Measurements from ENCODE around the gene LGSN.
"Not testable (repeated sequence)": the region's sequence is repeated elsewhere in the genome, so short reads cannot be mapped to it uniquely, and the experiment has no call there.

The LGSN gene, protein sequence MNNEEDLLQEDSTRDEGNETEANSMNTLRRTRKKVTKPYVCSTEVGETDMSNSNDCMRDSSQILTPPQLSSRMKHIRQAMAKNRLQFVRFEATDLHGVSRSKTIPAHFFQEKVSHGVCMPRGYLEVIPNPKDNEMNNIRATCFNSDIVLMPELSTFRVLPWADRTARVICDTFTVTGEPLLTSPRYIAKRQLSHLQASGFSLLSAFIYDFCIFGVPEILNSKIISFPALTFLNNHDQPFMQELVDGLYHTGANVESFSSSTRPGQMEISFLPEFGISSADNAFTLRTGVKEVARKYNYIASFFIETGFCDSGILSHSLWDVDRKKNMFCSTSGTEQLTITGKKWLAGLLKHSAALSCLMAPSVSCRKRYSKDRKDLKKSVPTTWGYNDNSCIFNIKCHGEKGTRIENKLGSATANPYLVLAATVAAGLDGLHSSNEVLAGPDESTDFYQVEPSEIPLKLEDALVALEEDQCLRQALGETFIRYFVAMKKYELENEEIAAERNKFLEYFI

DNA sequence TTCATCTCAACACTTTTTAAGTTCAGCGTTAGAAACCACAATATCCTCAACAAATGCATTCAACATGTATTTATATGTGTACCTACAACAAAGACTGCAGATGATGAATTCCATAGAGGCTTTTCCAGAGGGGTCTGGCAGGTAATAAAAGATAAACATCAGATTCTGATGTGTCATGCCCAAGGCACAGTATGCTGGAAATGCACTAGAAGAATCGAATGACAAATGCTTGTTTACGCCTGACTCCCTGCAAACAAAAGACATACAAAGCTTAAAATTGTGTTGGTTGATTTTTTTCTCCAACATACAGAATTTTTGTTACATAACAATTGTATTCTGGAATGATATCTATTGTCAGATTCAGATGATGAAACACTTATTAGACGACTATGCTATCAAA lies at the start of gene LGSN:
LGSN (minus strand) TSS at position 45 of the 400 bp plus-strand sequence; CDS start at position 5, 40 bp downstream.
- no peak for DNase-seq (ENCODE audit: low read depth)

DNA sequence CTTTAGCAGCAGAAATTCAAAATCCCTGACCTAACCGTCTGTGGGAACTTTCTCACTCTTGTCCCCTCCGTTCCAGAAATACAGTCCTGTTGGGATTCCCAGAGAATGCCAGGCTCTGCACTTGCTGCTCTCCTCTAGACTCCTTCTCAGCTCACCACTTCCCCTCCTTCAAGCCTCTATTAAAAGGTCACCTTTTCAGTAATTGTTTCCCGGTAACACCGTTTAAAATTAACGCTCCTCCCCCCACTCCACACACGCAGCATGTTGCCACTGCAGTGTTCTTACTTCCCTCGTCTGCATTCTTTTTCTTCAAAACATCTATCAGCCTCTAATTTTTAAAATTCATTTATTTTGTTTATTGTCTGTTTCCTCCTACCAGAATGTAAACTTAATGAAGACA lies 48.6 kb upstream of the LGSN start:
- no peak for DNase-seq (ENCODE audit: low read depth)

DNA sequence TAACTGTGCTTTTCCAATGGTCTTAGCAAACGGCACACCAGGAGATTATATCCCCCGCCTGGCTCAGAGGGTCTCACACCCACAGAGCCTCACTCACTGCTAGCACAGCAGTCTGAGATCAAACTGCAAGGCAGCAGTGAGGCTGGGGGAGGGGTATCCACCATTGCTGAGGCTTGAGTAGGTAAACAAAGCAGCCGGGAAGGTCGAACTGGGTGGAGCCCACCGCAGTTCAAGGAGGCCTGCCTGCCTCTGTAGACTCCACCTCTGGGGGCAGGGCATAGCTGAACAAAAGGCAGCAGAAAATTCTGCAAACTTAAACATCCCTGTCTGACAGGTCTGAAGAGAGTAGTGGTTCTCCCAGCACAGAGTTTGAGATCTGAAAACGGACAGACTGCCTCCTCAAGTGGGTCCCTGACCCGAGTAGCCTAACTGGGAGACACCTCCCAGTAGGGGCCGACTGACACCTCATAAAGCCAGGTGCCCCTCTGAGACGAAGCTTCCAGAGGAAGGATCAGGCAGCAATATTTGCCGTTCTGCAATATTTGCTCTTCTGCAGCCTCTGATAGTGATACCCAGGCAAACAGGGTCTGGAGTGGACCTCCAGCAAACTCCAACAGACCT lies 42.8 kb upstream of the LGSN start:
- not testable (repeated sequence) for DNase-seq (ENCODE audit: low read depth)

DNA sequence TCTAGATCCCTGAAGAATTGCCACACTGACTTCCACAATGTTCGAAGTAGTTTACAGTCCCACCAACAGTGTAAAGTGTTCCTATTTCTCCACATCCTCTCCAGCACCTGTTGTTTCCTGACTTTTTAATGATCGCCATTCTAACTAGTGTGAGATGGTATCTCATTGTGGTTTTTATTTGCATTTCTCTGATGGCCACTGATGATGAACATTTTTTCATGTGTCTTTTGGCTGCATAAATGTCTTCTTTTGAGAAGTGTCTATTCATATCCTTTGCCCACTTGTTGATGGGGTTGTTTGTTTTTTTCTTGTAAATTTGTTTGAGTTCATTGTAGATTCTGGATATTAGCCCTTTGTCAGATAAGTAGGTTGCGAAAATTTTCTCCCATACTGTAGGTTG lies 37.6 kb upstream of the LGSN start:
- DNase-seq (ENCODE audit: low read depth): not testable (repeated sequence)

DNA sequence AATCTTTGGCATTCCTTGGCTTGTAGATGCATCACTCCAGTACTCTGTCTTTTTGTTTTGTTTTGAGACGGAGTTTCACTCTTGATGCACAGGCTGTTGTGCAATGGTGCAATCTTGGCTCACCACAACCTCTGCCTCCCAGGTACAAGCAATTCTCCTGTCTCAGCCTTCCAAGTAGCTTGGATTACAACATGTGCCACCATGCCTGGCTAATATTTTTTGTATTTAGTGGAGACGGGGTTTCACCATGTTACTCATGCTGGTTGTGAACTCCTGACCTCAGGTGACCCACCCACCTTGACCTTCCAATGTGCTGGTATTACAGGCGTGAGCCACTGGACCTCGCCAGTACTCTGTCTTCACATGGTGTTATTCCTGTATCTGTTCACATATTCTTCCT lies 35.8 kb upstream of the LGSN start:
- no peak for DNase-seq (ENCODE audit: low read depth)

DNA sequence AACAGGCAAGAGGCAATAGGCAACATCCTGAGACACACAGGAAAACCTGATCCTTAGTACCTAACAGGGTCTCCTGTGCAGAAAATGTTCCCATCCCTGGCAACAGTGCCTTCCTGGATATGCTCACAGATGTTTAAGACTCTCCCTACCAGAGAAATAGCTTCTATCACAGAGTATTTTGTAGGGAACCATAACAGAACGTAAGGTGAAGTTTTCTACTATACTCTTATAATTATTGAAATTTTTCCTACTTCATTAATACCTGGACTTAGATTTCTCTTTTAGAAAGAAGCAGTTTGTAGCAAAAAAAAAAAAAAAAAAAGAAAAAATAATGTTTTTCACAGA lies 33.5 kb upstream of the LGSN start:
- DNase-seq (ENCODE audit: low read depth): no peak

DNA sequence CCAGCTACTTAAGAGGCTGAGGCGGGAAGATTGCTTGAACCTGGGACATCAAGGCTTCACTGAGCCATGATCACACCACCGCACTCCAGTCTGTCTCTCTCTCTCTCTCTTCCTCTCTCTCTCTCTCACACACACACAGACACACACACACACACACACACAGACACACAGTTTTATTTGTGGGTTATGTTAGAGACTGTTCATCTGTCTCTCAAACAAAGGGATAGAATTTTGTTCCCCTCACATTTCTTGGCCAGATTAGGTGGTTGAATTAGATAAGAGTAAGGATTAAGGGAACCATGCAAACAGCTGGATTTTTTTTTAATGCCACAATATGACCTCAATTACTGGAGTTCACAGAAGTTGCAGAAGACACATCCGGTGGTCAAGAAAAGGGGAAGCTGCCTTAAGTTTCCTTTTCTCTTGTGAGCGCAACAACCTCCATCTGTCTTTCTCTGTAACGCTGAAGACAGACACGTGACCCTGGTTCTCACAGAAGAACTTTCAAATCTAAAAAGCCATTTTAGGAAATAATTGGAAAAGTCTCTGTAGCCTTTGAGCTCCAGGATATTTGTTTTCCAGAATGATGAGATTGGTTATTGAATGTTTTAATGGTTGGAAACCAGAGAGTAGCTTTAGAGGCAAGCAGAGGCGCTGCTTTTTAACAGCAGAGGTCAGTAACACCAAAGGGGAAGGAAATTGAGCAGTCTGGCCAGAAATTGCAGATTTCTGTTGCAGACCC lies 32.9 kb upstream of the LGSN start:
- no peak for DNase-seq (ENCODE audit: low read depth)

DNA sequence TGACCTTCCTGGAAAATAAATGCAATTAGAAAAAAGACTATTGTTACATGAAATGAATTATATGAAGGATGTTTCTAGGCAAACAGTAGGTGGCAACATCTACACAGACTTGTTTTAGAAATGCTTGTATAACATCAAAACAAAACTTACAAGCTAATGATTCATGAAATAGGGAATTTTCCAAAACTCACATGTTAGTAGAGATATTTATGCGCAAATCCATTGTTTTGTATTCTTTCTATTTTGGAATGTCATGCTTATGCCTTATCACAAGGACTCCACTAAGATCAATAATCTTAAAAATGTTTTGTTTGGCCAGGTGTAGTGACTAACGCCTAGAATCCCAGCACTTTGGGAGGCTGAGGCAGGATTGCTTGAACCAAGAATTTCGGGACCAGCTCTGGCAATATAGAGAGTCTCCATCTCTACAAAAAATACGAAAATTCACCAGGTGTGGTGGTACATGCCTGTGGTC lies 32.3 kb upstream of the LGSN start:
- no peak for DNase-seq (ENCODE audit: low read depth)

DNA sequence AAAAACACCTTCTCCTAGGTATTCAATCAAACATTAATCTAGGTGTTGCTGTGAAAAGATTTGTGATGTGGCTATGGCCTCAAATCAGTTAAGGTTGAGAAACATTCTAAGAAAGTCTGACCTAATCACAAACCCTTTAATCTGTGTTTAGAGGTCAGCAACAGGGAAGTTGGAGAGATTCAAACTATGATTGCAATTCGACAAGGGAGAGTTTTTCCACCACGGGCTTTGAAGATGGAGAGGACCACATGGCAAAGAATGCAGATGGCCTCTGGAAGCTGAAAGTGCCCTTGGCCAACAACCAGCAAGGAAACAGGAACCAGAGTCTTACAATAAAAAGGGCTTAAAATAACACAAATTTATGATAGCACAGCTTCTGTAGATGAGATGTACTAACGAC lies 29.6 kb upstream of the LGSN start:
- no peak for DNase-seq (ENCODE audit: low read depth)

DNA sequence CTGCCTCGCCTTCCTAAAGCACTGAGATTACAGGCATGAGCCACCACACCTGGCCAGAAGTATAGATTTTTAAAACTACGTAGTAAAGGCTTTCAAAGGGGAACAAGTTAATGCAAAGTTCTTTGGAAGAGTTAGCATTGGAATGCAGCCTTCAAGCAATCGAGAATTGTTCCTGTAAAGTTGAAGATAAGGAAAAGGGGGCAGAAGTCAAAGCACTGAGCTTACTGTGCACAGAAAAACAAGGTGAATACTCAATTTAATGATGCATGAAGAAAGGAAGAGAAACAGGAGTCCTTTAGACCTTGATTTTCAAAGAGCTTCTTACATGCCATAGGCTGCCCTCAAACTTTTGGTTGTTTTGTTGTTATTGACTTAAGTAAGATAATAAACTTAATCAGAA lies 29.1 kb upstream of the LGSN start:
- DNase-seq (ENCODE audit: low read depth): no peak

DNA sequence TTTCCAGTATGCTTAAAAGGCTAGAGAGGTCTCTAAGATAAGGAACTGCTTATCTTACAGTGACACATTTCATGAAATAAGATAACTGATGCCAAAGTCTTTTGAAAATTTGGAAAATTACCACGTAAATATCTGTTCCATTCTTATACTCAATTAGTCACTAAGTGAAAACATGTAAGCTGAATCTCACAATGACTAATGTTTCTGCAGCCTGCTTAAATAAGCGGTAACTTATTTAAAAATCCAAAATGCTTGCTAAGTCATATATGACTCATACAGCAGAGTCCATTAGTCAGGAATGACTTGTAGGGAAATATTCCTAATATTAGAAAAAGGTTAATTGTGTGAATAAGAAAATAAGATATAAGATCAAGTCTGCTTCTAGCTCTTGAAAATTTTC lies 27.8 kb upstream of the LGSN start:
- DNase-seq (ENCODE audit: low read depth): no peak

DNA sequence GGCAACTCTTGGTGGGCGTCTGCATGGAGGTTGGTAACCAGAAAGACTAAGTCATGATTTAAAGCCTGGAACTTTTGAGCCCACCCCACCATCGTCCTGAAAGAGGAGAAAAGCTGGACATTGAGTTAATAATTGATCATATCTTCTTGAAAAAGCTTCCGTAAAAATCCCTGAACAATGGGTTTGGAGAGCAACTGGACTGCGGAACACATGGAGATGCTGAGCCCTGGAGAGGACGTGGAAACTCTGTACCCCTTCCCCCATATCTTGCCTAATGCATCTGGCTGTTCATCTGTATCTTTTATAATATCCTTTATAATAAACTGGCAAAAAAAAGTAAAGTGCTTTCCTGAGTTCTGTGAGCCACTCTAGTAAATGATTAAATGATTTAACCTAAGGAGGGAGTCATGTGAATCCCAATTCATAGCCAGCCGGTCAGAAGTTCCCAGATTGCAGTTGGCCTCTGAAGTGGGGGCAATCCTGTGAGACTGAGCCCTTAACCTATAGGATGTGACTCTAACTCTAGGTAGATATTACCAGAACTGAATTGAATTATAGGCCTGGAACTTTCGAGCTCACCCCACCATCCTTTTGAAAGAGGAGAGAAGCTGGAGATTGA lies 26.5 kb upstream of the LGSN start:
- DNase-seq (ENCODE audit: low read depth): no peak

DNA sequence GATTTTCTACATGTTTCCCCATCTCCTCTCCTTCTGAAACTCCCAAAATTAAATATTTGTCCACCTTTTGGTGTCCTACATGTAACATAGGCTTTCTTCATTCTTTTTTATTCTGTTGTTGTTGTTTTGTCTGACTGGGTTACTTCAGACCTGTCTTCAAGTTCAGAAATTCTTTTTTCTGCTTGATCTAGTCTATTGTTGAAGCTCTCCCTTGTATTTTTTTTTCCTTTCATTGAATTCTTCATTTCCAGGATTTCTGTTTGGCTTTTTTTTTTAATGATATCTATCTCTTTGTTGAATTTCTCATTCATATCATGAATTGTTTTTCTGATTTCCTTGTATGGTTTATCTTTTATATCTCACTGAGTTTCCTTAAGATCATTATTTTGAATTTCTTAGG lies 20.6 kb upstream of the LGSN start:
- no peak for DNase-seq (ENCODE audit: low read depth)

DNA sequence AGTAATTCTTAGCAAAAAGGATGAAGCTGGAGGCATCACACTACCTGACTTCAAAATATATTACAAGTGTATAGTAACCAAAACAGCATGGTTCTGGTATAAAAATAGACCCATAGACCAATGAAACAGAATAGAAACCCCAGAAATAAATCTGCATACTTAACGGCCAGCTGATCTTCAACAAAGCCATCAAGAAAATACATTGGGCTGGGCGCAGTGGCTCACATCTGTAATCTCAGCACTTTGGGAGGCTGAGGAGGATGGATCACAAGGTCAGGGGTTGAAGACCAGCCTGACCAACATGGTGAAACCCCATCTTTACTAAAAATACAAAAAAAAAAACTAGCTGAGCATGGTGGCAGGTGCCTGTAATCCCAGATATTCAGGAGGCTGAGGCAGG lies 14.9 kb upstream of the LGSN start:
- DNase-seq (ENCODE audit: low read depth): not testable (repeated sequence)

DNA sequence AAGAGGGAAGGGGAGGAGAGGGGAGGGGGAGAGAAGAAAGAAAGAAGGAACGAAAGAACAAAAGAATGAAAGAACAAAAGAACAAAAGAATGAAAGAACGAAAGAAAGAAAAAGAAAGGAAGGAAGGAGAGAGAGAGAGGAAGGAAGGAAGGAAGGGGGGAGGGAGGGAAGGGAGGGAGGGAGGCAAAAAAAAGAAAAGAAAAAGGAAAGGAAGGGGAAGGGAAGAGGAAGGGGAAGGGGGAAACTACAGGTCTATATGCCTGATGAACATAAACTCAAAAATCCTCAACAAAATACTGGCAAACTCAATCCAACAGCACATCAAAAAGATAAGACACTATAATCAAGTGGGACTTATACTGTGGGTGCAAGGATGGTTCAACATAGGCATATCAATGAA lies 13.7 kb upstream of the LGSN start:
- no peak for DNase-seq (ENCODE audit: low read depth)

DNA sequence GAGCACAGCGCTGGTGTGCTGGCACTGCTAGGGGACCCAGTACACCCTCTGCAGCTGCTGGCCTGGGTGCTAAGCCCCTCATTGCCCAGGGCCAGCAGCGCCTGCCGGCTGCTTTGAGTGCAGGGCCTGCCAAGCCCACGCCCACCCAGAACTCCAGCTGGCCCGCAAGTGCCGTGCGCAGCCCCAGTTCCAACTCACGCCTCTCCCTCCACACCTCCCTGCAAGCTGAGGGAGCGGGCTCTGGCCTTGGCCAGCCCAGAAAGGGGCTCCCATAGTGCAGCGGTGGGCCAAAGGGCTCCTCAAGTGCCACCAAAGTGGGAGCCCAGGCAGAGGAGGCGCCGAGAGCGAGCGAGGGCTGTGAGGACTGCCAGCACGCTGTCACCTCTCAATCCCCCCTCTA lies 6.8 kb upstream of the LGSN start:
- DNase-seq (ENCODE audit: low read depth): not testable (repeated sequence)

DNA sequence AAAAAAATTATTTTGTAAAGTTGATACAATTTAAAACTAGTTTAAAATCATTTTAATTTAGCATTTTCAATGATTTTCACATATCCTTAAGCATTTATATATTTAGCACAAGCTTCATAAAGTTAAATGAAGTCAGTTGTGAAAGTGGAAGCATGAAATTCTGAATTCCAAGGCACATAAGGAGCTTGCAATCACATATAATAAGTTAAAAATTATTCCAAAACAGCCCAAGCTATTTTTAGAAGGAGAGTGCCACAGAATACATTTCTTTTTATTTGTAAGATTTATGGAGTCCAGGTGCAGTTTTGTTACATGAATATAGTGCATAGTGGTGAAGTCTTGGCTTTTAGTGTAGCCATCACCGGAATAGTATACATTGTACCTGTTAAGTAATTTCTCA lies 3.2 kb upstream of the LGSN start:
- DNase-seq (ENCODE audit: low read depth): no peak

DNA sequence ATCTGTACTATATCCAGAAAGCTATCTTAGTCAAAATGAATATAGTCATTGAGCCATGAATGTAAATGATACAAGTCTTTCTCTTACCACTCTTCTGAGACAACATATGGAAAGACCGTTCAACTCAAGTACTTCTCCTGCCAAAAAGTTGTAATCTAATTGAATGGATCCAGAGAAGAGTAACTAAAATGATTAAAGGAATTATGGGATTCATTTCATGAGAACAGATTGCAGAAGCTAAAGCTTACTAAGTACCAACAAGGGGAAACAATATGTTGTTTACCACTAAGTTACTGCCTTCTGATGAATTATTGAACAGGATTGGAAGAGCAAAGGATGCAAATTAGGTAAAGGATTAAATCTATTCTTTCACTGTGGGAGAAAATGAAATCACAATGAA lies 2.0 kb upstream of the LGSN start:
- no peak for DNase-seq (ENCODE audit: low read depth)

DNA sequence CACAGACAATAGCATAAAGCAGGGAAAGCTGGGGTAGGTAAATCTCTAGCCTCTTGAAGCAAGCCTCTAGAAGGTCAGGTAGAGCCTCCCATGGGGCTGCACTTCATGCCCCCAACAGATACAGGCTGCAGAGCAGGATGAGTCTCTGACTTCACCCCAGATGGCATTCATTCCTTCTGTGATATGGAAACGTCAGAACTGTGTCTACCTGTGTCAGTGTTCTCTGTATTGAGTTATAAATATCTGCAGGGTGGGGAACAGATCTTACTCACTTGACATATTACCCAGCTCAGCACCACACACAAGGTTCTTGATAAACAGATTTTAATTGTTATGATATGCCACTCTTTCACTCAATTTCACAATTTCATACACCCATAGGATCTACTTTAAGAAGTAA lies 2.1 kb downstream of the LGSN start:
- DNase-seq (ENCODE audit: low read depth): no peak

DNA sequence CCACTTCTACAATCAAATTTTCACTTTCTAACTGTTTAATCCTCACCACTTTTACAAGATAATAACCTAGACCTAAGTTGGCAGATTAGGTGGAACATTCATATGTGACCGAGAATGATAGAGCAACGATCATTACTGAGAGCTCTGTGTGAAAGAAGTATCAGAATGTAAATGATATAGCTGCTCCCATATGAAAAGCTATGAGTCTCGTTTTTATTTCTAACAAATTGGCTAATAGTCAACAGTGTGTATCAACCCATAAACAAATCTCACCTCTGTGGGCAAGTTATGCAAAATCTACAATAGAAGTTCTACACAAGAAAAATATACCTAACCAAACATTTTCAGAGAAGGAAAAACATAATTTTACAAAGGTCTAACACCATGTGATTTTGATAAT lies 3.7 kb downstream of the LGSN start:
- no peak for DNase-seq (ENCODE audit: low read depth)

DNA sequence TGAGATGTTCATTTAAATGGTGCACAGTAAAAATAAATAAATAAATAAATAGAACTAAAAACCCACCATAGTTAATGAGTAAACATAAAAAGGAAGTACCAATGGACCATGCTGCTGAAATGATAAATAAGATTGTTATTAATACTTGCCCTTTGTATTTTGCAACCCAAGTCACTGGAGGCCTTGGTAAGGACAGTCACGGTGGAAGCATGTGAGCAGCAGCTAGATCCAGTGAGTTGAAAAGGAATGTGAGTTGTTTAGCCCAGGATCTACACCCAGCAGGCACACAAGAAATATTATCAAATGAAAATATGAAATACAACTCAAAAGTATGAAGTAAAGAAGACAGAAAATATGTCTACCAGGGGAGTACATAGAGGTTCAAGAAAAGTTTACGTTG lies 6.7 kb downstream of the LGSN start:
- DNase-seq (ENCODE audit: low read depth): no peak

DNA sequence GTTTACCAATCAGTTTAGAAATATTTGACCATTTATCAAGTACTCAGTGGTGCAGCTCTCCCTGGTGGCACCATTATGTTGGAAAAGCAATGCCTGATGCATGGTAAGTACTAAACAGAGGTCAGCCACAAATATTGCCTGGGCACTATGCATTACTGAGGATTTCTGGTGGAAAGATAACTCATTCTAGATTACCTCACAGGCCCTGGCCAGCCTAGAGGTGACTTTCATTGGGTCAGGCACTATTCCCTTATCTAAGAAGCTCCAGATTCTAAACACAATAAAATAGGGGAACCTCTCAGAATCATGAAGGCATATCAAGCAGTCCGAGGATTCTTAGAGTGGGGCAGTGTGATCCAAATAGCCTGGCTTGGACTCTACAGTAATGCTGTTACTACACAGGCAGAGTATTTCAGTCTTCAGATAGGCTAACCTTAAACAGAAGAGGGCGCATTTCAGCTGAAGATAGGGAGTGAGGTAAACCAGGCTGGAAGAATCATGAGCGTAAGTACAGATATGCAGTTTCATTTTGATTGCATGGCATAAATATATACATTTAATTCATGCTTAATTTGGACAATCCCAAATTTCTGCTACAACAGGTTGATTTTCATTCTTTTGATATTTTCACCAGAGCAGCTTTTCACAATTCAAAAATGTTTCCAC lies 12.1 kb downstream of the LGSN start:
- no peak for DNase-seq (ENCODE audit: low read depth)

Data from activated T-cell treated with anti-CD3 and anti-CD28 coated beads for 24 hours (primary cell).